ENCODE data around the gene UBA5. TPM values are rescaled to one million over a fixed set of nuclear protein-coding genes. Genes with fewer than 3 reads are reported as not detected.

The UBA5 gene
- total RNA-seq, 2 experiments from 2014 or later, result 35.4 to 39.2 TPM

GRCh38 chr3:132669256-132669777, 9.2 kb downstream of the UBA5 start:
- Mint-ChIP-seq H3K4me1 (ENCODE audit: low read depth) (peaks cover 19% of the 10 kb centered on the region), H3K27ac (no peak overlapping the region), H3K4me3 (no peak overlapping the region), H3K27me3 (no peaks in the 10 kb centered on the region), H3K9me3 (no peaks in the 10 kb centered on the region), H3K36me3 (ENCODE audit: low read depth) (peaks cover 55% of the 10 kb centered on the region)
- Histone ChIP-seq H3K27ac (ENCODE audit: low read depth in 1 of 2, low read length in 2 of 2) (no peak overlapping the region), H3K9me3 (ENCODE audit: control insufficient read depth in 1 of 2, insufficient read depth in 1 of 2, low read length in 2 of 2) (no peaks in the 10 kb centered on the region), H3K4me1 (ENCODE audit: insufficient read depth, low read length) (no peaks in the 10 kb centered on the region), H3K36me3 (ENCODE audit: insufficient read depth, low read length) (peaks cover 32% of the 10 kb centered on the region), H3K4me3 (ENCODE audit: low read length) (no peak overlapping the region), H3K27me3 (ENCODE audit: control insufficient read depth in 1 of 2, insufficient read depth in 2 of 2, low read length in 2 of 2) (no peaks in the 10 kb centered on the region)
- ATAC-seq (ENCODE audit: poor library complexity) (no peak), DNase-seq (no peak)
- intact Hi-C loops (cut with DNase I, micrococcal nuclease), result no loop called here
- POLR2A ChIA-PET, result no interaction called here
- CTCF ChIA-PET, result no interaction called here
- no peak for TF ChIP-seq CTCF (IDR thresholded peaks at IDR 0.05)

- H3K4me1 ChIP-seq (ENCODE audit: insufficient read depth, low read length), result no peaks in the 10 kb centered on the region
- H3K4me1 Mint-ChIP-seq (ENCODE audit: low read depth), result no peaks in the 10 kb centered on the region
- H3K9me3 ChIP-seq (ENCODE audit: control insufficient read depth in 1 of 2, insufficient read depth in 1 of 2, low read length in 2 of 2), result no peaks in the 10 kb centered on the region
- H3K4me3 ChIP-seq (ENCODE audit: low read length), result no peak overlapping the region
- ChIA-PET CTCF (interaction anchor here (0.9 kb wide), 1 partner anchor 16 kb away, joined by 4 read pairs; the partner anchor contains the start of genes ACAD11 and UBA5), POLR2A (no interaction called here)
- H3K36me3 Mint-ChIP-seq (ENCODE audit: low read depth), result peaks cover 73% of the 10 kb centered on the region
- no peak overlapping the region for H3K27ac Mint-ChIP-seq
- no peak for TF ChIP-seq CTCF (IDR thresholded peaks at IDR 0.05)
- H3K27me3 Mint-ChIP-seq, result no peaks in the 10 kb centered on the region
- ATAC-seq (ENCODE audit: poor library complexity), result no peak
- H3K27me3 ChIP-seq (ENCODE audit: control insufficient read depth in 1 of 2, insufficient read depth in 2 of 2, low read length in 2 of 2), result no peaks in the 10 kb centered on the region
- no peak for DNase-seq
- H3K9me3 Mint-ChIP-seq, result no peaks in the 10 kb centered on the region
- H3K36me3 ChIP-seq (ENCODE audit: insufficient read depth, low read length), result peaks cover 52% of the 10 kb centered on the region
- H3K27ac ChIP-seq (ENCODE audit: low read depth in 1 of 2, low read length in 2 of 2), result no peak overlapping the region
- H3K4me3 Mint-ChIP-seq, result no peak overlapping the region
- intact Hi-C loops (cut with DNase I, micrococcal nuclease), result no loop called here
Observed at GRCh38 chr3:132675408-132675807, 15.3 kb downstream of the UBA5 start.

GRCh38 chr3:132679911-132680310, 19.8 kb downstream of the UBA5 start:
- no peak overlapping the region for H3K27ac ChIP-seq (ENCODE audit: low read depth in 1 of 2, low read length in 2 of 2)
- DNase-seq, result no peak
- no peak for ATAC-seq (ENCODE audit: poor library complexity)
- ChIA-PET CTCF (no interaction called here), POLR2A (interaction anchor here (0.6 to 1.9 kb wide), 2 partner anchors 21 to 47 kb away, joined by 3 to 4 read pairs; no protein-coding TSS in a partner anchor)
- no peaks in the 10 kb centered on the region for H3K4me1 ChIP-seq (ENCODE audit: insufficient read depth, low read length)
- Mint-ChIP-seq H3K9me3 (no peaks in the 10 kb centered on the region), H3K36me3 (ENCODE audit: low read depth) (peaks cover 80% of the 10 kb centered on the region), H3K4me1 (ENCODE audit: low read depth) (no peaks in the 10 kb centered on the region), H3K27ac (no peak overlapping the region), H3K4me3 (no peak overlapping the region), H3K27me3 (no peaks in the 10 kb centered on the region)
- no peaks in the 10 kb centered on the region for H3K27me3 ChIP-seq (ENCODE audit: control insufficient read depth in 1 of 2, insufficient read depth in 2 of 2, low read length in 2 of 2)
- TF ChIP-seq CTCF (IDR thresholded peaks at IDR 0.05), result no peak
- H3K4me3 ChIP-seq (ENCODE audit: low read length), result no peak overlapping the region
- H3K36me3 ChIP-seq (ENCODE audit: insufficient read depth, low read length), result peaks cover 75% of the 10 kb centered on the region
- intact Hi-C loops (cut with DNase I, micrococcal nuclease), result no loop called here
- H3K9me3 ChIP-seq (ENCODE audit: control insufficient read depth in 1 of 2, insufficient read depth in 1 of 2, low read length in 2 of 2), result no peaks in the 10 kb centered on the region
